ENCODE results near the gene NEK2.
"Not testable (repeated sequence)": the region's sequence is repeated elsewhere in the genome, so short reads cannot be mapped to it uniquely, and the experiment has no call there.

The NEK2 gene

DNA sequence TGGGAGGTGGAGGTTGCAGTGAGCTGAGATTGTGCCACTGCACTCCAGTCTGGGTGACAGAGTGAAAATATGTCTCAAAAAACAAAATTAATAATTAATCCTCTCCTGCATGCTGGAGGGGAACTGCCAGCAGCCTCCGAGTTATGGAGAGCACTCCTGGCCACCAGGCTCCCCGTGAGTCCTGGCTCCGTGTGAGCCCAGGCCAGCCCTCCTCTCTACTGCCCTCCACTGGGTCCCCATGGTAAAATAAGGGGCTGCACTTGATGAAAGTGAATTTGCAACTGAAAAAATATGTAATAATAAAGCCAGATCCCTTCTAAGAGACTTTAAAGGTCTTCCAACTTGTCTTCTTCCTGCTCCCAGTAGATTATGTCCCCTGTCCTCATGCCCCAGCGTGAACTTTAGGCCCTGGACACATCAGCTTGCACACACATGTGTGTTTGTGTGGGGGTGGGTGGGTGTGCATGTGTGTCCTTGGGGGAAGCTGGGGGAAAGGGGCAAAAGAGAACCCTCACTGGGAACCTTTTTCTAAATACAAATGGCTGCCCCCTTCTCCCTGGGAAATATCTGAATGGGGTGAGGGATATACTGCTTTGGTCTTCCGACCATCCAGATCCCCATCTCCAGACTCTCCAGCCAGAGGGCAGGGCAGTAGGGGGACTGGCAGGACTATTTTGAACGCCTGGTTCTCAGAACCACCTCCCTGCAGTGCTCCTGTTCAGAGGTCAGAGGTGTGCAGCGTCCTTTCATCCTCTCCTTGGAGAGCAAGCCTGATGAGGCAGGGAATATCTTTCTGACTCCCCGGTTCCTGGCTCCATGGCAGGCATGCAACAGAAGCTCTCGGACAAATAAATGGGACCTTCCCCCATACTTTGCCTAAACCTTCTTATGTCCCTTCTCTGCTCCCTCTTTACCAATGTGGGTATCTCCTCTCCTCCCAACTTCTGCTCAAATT, 26.2 kb downstream of the NEK2 start:
- Histone ChIP-seq H3K9ac (ENCODE audit: insufficient read length) (no peak overlapping the region), H3K4me3 (no peak overlapping the region), H3K27ac (no peak overlapping the region), H3K36me3 (ENCODE audit: insufficient read depth, low read length) (no peaks in the 10 kb centered on the region), H3K9me3 (ENCODE audit: low read depth, low read length) (no peaks in the 10 kb centered on the region)
- TF ChIP-seq FOXP2 (optimal IDR thresholded peaks at IDR 0.05; ENCODE audit: control extremely low read depth, extremely low read length, insufficient read depth) (no peak), POLR2AphosphoS5 (IDR thresholded peaks at IDR 0.05; ENCODE audit: borderline replicate concordance, low read depth, low read length) (no peak), EZH2 (IDR thresholded peaks at IDR 0.05) (no peak)
- no peak for DNase-seq (ENCODE audit: low read depth, low spot score)

DNA sequence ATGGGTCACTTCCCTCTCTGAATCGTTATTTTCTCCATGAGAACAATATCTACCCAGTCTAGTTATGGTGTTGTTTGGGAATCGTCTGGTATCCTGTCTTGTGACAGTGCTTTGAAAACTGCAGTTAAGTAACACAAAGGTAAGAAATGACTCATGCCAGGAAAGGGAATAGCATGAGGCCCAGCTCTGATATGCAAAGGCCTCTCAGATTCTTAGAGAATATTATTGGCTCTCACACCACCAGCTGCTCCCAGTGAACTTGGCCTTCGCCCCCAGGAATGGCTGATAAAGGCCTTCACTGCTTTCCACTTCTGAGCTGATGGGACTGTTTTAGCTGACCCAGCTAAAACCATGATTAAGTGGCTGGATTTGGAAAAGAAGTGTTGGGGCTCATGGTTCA, 27.1 kb downstream of the NEK2 start:
- Histone ChIP-seq H3K27ac (no peak overlapping the region), H3K9me3 (ENCODE audit: low read depth, low read length) (no peaks in the 10 kb centered on the region), H3K9ac (ENCODE audit: insufficient read length) (no peak overlapping the region), H3K36me3 (ENCODE audit: insufficient read depth, low read length) (no peaks in the 10 kb centered on the region), H3K4me3 (no peak overlapping the region)
- TF ChIP-seq POLR2AphosphoS5 (IDR thresholded peaks at IDR 0.05; ENCODE audit: borderline replicate concordance, low read depth, low read length) (no peak), FOXP2 (optimal IDR thresholded peaks at IDR 0.05; ENCODE audit: control extremely low read depth, extremely low read length, insufficient read depth) (no peak), EZH2 (IDR thresholded peaks at IDR 0.05) (no peak)
- no peak for DNase-seq (ENCODE audit: low read depth, low spot score)

DNA sequence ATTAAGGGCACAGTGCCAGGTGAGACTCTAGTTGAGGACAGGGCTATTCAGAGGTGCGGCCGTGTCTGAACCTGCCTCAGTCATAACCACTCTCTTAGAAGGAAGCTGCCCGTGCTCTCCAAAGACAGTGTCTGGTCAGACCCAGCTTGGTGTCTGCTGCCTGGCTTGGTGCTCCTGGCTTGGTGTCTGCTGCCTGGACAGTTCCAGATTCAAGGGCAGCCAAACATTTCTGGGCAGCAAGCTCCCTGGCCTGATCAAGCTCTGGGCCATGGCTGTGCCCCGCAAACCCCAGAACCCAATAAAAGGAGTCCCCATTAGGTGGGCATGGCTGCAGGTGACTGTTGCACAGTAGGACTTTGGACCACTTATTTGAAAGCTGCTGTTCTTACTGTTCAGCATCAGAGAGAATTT, 27.7 kb downstream of the NEK2 start:
- H3K9ac ChIP-seq (ENCODE audit: insufficient read length), result no peak overlapping the region
- no peak for TF ChIP-seq POLR2AphosphoS5 (IDR thresholded peaks at IDR 0.05; ENCODE audit: borderline replicate concordance, low read depth, low read length)
- no peak for TF ChIP-seq FOXP2 (optimal IDR thresholded peaks at IDR 0.05; ENCODE audit: control extremely low read depth, extremely low read length, insufficient read depth)
- TF ChIP-seq EZH2 (IDR thresholded peaks at IDR 0.05), result no peak
- DNase-seq (ENCODE audit: low read depth, low spot score), result no peak
- no peaks in the 10 kb centered on the region for H3K9me3 ChIP-seq (ENCODE audit: low read depth, low read length)
- H3K36me3 ChIP-seq (ENCODE audit: insufficient read depth, low read length), result no peaks in the 10 kb centered on the region
- H3K4me3 ChIP-seq, result no peak overlapping the region
- no peak overlapping the region for H3K27ac ChIP-seq

DNA sequence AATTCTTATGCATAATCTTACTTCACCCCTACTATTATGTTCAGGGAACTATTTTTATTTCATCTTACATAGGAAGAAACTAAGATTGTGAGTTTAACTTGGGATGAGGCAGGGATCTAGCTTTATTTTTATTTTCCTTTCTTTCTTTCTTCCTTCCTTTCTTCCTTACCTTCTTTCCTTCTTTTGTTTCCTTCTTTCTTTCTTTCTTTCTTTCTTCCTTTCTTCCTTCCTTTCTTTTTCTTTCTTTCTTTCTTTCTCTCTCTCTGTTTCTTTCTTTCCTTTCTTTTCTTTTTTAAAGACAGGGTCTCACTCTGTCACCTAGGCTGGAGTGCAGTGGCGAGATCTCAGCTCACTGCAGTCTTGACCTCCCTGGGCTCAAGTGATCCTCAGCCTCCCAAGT, 28.9 kb downstream of the NEK2 start:
- no peak for TF ChIP-seq POLR2AphosphoS5 (IDR thresholded peaks at IDR 0.05; ENCODE audit: borderline replicate concordance, low read depth, low read length)
- no peak for TF ChIP-seq FOXP2 (optimal IDR thresholded peaks at IDR 0.05; ENCODE audit: control extremely low read depth, extremely low read length, insufficient read depth)
- no peak for TF ChIP-seq EZH2 (IDR thresholded peaks at IDR 0.05)
- Histone ChIP-seq H3K36me3 (ENCODE audit: insufficient read depth, low read length) (no peaks in the 10 kb centered on the region), H3K9ac (ENCODE audit: insufficient read length) (no peak overlapping the region), H3K27ac (no peak overlapping the region), H3K9me3 (ENCODE audit: low read depth, low read length) (no peaks in the 10 kb centered on the region), H3K4me3 (no peak overlapping the region)
- no peak for DNase-seq (ENCODE audit: low read depth, low spot score)

DNA sequence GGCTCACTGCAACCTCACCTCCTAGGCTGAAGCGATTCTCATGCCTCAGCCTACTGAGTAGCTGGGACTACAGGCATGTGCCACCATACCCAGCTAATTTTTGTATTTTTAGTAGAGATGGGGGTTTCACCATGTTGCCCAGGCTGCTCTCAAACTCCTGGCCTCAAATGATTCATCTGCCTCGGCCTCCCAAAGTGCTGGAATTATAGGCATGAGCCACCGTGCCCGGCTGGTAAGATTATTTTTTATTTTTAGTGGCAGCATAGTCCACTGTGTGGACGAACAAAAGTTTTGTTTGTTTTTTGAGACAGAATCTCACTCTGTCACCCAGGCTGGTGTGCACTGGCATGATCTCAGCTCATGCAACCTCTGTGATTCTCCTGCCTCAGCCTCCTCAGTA, 29.8 kb downstream of the NEK2 start:
- H3K36me3 ChIP-seq (ENCODE audit: insufficient read depth, low read length); H3K27ac ChIP-seq; H3K9ac ChIP-seq (ENCODE audit: insufficient read length); DNase-seq (ENCODE audit: low read depth, low spot score); H3K4me3 ChIP-seq; H3K9me3 ChIP-seq (ENCODE audit: low read depth, low read length): not testable (repeated sequence)

DNA sequence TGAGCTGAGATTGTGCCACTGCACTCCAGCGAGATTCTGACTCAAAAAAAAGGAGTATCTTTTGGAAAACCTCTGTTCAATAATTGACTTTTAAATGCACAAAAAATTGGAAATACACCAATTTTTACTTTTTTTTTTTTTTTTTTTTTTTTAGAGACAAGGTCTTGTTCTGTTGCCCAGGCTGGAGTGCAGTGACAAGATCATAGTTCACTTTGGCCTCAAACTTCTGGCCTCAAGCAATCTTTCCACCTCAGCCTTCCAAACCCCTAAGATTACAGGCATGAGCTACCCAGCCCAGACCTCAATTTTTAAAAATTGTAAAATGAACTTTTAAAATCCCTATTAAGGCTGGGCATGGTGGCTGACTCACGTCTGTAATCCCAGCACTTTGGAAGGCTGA, 30.8 kb downstream of the NEK2 start:
- no peak for DNase-seq (ENCODE audit: low read depth, low spot score)
- H3K9me3 ChIP-seq (ENCODE audit: low read depth, low read length), result no peaks in the 10 kb centered on the region
- H3K36me3 ChIP-seq (ENCODE audit: insufficient read depth, low read length), result no peaks in the 10 kb centered on the region
- TF ChIP-seq FOXP2 (optimal IDR thresholded peaks at IDR 0.05; ENCODE audit: control extremely low read depth, extremely low read length, insufficient read depth), result no peak
- no peak for TF ChIP-seq POLR2AphosphoS5 (IDR thresholded peaks at IDR 0.05; ENCODE audit: borderline replicate concordance, low read depth, low read length)
- no peak for TF ChIP-seq EZH2 (IDR thresholded peaks at IDR 0.05)
- no peak overlapping the region for H3K4me3 ChIP-seq
- H3K9ac ChIP-seq (ENCODE audit: insufficient read length), result no peak overlapping the region
- no peak overlapping the region for H3K27ac ChIP-seq

DNA sequence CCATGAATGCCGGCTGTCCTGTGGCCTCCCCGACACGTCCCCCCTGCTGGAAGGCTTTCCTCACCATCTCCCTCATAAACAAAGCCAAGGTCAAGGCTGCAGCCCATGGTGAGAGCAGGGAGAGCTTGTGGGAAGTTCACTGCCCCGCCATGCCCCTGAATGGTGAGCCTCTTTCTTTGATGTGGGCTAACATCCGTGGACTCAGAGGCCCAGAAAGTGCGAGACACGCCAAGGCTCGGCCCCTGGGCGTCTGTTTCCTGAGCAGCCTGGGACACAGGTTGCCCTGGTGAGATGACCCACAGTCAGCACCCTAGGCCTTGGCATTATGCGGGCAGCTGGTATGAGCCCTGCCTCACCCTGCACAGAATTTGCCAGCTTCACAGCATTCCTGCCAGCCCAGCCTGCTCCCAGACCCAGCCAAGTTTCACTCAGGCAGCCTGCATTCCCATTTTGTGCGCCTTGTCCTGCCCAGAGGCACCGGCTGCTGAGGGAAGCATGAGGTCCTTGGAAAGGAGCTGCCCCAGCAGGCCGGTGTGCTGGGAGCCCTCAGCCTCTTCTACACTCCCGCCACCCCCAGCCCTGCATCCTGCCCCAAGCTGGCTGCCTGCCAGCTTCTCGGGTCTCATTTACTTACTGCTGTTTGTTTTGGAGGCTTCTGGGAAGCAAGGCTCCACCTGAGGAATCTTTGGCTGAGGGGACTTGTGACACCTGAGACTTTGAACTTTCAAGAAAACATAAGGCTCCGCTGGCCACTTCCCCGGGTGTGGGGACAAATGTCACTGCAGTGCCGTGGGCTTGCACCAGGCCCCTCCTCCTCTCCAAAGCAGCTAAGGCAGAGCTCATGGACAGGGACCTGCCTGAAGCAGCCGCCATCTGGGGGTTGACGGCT, 31.9 kb downstream of the NEK2 start:
- DNase-seq (ENCODE audit: low read depth, low spot score), result no peak
- TF ChIP-seq FOXP2 (optimal IDR thresholded peaks at IDR 0.05; ENCODE audit: control extremely low read depth, extremely low read length, insufficient read depth) (no peak), POLR2AphosphoS5 (IDR thresholded peaks at IDR 0.05; ENCODE audit: borderline replicate concordance, low read depth, low read length) (no peak), EZH2 (IDR thresholded peaks at IDR 0.05) (no peak)
- Histone ChIP-seq H3K9ac (ENCODE audit: insufficient read length) (no peak overlapping the region), H3K27ac (no peak overlapping the region), H3K4me3 (no peak overlapping the region), H3K9me3 (ENCODE audit: low read depth, low read length) (no peaks in the 10 kb centered on the region), H3K36me3 (ENCODE audit: insufficient read depth, low read length) (no peaks in the 10 kb centered on the region)

DNA sequence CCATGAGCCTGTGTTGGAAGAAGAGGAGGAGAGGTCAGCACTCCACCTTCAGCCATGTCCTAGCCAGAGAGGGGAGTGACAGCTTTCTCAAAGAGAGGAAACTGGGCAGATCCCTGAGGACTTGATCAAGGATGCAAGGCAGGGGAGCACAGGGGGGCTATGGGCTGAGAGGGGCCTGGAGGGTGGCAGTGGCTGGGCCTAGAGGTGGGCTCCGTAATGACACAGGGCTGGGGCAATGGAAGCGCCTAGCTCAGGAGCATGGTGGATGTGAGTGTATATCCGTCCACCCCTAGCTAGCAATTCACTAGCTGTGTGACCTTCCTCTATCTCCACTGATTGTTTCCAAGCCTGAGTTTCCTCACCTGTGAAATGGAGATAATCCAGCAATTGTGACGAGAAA, 32.6 kb downstream of the NEK2 start:
- no peaks in the 10 kb centered on the region for H3K36me3 ChIP-seq (ENCODE audit: insufficient read depth, low read length)
- no peak for DNase-seq (ENCODE audit: low read depth, low spot score)
- H3K9ac ChIP-seq (ENCODE audit: insufficient read length), result no peak overlapping the region
- TF ChIP-seq EZH2 (IDR thresholded peaks at IDR 0.05), result no peak
- no peak for TF ChIP-seq FOXP2 (optimal IDR thresholded peaks at IDR 0.05; ENCODE audit: control extremely low read depth, extremely low read length, insufficient read depth)
- no peak for TF ChIP-seq POLR2AphosphoS5 (IDR thresholded peaks at IDR 0.05; ENCODE audit: borderline replicate concordance, low read depth, low read length)
- H3K4me3 ChIP-seq, result no peak overlapping the region
- no peaks in the 10 kb centered on the region for H3K9me3 ChIP-seq (ENCODE audit: low read depth, low read length)
- H3K27ac ChIP-seq, result no peak overlapping the region

Measured in SK-N-MC (cell line).